Measurements from ENCODE around the gene PRR19.

- TF ChIP-seq, protein P1, sequence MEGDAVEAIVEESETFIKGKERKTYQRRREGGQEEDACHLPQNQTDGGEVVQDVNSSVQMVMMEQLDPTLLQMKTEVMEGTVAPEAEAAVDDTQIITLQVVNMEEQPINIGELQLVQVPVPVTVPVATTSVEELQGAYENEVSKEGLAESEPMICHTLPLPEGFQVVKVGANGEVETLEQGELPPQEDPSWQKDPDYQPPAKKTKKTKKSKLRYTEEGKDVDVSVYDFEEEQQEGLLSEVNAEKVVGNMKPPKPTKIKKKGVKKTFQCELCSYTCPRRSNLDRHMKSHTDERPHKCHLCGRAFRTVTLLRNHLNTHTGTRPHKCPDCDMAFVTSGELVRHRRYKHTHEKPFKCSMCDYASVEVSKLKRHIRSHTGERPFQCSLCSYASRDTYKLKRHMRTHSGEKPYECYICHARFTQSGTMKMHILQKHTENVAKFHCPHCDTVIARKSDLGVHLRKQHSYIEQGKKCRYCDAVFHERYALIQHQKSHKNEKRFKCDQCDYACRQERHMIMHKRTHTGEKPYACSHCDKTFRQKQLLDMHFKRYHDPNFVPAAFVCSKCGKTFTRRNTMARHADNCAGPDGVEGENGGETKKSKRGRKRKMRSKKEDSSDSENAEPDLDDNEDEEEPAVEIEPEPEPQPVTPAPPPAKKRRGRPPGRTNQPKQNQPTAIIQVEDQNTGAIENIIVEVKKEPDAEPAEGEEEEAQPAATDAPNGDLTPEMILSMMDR (IDR thresholded peaks at IDR 0.05): no peak
- TF ChIP-seq EZH2 (IDR thresholded peaks at IDR 0.05; ENCODE audit: borderline replicate concordance, insufficient read depth, low read depth, low read length, poor library complexity, severe bottlenecking): no peak
Measured at GRCh38 chr19:42252365-42253244, 49.3 kb upstream of the PRR19 start.

Measured in B cell (primary cell).